ENCODE measurements around the gene GAS2L1.

Gene GAS2L1

DNA sequence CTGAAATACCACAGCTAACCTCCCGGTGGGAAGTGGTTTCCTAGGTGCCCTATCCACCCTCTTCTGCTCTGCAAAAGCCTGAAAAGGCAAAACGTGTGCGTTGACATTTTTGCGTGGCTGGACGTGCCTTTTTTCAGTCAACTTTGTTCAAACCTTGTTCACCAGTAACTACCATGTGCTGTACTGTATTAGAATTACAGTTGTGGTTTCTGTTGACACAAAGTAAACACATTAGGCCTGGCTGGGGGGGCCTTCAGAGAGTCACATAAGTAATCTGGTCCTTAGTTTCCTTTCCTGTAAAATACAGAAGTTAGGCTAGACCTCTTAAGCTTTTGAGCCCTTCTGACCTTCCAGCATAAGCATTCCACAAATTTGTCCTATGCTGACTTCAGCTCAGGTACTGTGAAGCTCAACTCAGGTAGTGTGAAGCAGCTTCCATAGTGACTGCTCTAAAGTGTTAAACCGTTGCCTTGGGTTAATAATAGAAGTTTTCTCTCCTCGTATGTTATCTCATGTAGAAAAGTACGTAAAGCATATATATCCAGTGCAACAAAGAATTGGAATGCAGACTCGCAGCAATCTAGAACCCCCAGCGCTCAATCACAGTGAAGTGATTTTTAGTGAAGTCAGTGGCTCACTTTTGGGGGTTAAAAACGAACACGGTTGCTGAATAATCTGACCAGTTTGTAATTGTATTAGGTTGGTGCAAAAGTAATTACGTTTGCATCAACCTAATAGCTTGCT lies 36.5 kb upstream of the GAS2L1 start:
- Histone ChIP-seq H2BK120ac (ENCODE audit: low read depth, low read length) (no peak overlapping the region), H2BK15ac (ENCODE audit: low read depth, poor library complexity, severe bottlenecking) (no peak overlapping the region), H3K4ac (ENCODE audit: low read depth in 1 of 2, low read length in 2 of 2) (no peak overlapping the region), H3K4me3 (ENCODE audit: insufficient read depth in 1 of 2, low read depth in 1 of 2, low read length in 2 of 2) (peak overlapping the region; percentile 75 to 95), H4K8ac (ENCODE audit: low read length) (no peak overlapping the region), H3K27me3 (ENCODE audit: control insufficient read depth in 1 of 2, insufficient read depth in 1 of 2, low read length in 2 of 2) (no peaks in the 10 kb centered on the region), H3K9me3 (ENCODE audit: control insufficient read depth, low read length) (no peaks in the 10 kb centered on the region), H2BK5ac (ENCODE audit: low read depth, low read length, poor library complexity, severe bottlenecking) (no peak overlapping the region), H4K91ac (ENCODE audit: low read length) (no peak overlapping the region), H3K18ac (ENCODE audit: low read depth in 1 of 2, low read length in 2 of 2) (no peak overlapping the region), H2BK12ac (ENCODE audit: low read length in 2 of 2) (no peak overlapping the region), H3K79me1 (replicated peaks; ENCODE audit: low read length, poor library complexity, severe bottlenecking) (peaks cover 12% of the 10 kb centered on the region), H3K23ac (ENCODE audit: low read length in 2 of 2) (no peak overlapping the region), H2AFZ (ENCODE audit: low read depth, low read length) (no peak overlapping the region), H3K36me3 (ENCODE audit: control insufficient read depth in 1 of 2, insufficient read depth in 2 of 2, low read depth in 1 of 2, low read length in 2 of 2) (peaks cover 17 to 63% of the 10 kb centered on the region in 2 experiments), H2AK5ac (ENCODE audit: low read length, severe bottlenecking) (no peak overlapping the region), H3K27ac (ENCODE audit: low read length, poor library complexity, severe bottlenecking) (peak overlapping the region; percentile 1), H3K4me1 (ENCODE audit: control insufficient read depth, insufficient read depth, low read depth, low read length) (peaks cover 15% of the 10 kb centered on the region), H3K4me2 (ENCODE audit: low read length, poor library complexity, severe bottlenecking) (peak overlapping the region; percentile 76), H3K9ac (ENCODE audit: low read length) (peak overlapping the region; percentile 97), H3K14ac (ENCODE audit: low read length in 2 of 2) (no peak overlapping the region)
- peak; percentile 49 for DNase-seq
- 37% methylated on average over 13 of the region's 13 CpGs for WGBS

DNA sequence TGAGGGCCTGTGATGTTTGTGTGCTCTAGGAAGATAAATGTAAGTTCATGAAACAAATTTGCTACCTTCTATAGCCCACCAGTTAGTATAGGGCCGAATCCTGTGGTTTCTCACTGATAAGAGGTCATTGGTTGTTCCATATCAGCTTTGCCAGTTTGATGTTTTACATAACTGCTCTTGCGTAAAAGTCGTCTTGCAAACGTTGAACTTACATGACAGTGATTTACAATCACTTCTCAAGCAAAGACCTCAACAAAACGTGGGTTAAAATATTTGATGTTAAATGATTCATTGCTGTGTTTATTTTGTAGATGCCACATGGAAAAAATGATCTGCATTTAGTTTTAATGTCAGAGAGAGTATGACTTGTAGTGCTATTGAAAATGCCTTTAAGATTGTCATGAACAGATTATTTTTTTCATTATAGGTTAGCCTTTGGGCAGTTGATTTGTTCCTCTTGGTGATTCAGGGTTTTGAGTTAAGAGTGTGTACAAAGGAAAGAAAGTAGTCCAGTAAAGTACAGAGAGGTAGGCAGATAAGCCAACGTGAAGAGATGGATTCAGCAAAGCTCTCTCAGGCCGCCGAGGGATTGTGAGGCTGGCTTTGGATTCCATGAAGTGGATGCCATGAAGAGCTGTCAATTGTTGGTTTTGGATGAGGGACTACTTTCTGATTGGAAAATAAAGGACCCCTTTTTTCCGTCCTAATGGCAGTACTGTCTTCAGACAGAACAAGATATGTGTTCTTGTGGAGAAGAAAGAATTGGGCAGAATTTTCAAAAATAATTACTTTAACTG lies 35.8 kb upstream of the GAS2L1 start:
- WGBS = 46% methylated on average over 5 of the region's 9 CpGs
- Histone ChIP-seq H3K36me3 (ENCODE audit: control insufficient read depth in 1 of 2, insufficient read depth in 2 of 2, low read depth in 1 of 2, low read length in 2 of 2) (peaks cover 10 to 63% of the 10 kb centered on the region in 2 experiments), H3K18ac (ENCODE audit: low read depth in 1 of 2, low read length in 2 of 2) (no peak overlapping the region), H3K27ac (ENCODE audit: low read length, poor library complexity, severe bottlenecking) (peak overlapping the region; percentile 1), H4K91ac (ENCODE audit: low read length) (no peak overlapping the region), H2AFZ (ENCODE audit: low read depth, low read length) (no peak overlapping the region), H3K9ac (ENCODE audit: low read length) (peak overlapping the region; percentile 97), H2BK12ac (ENCODE audit: low read length in 2 of 2) (no peak overlapping the region), H3K4me2 (ENCODE audit: low read length, poor library complexity, severe bottlenecking) (peak overlapping the region; percentile 76), H2AK5ac (ENCODE audit: low read length, severe bottlenecking) (no peak overlapping the region), H3K9me3 (ENCODE audit: control insufficient read depth, low read length) (no peaks in the 10 kb centered on the region), H3K27me3 (ENCODE audit: control insufficient read depth in 1 of 2, insufficient read depth in 1 of 2, low read length in 2 of 2) (no peaks in the 10 kb centered on the region), H3K14ac (ENCODE audit: low read length in 2 of 2) (no peak overlapping the region), H4K8ac (ENCODE audit: low read length) (no peak overlapping the region), H3K4me3 (ENCODE audit: insufficient read depth in 1 of 2, low read depth in 1 of 2, low read length in 2 of 2) (peak overlapping the region in 1 of 2 experiments; percentile 95), H3K4ac (ENCODE audit: low read depth in 1 of 2, low read length in 2 of 2) (no peak overlapping the region), H3K79me1 (replicated peaks; ENCODE audit: low read length, poor library complexity, severe bottlenecking) (peaks cover 5% of the 10 kb centered on the region), H2BK120ac (ENCODE audit: low read depth, low read length) (no peak overlapping the region), H3K23ac (ENCODE audit: low read length in 2 of 2) (no peak overlapping the region), H3K4me1 (ENCODE audit: control insufficient read depth, insufficient read depth, low read depth, low read length) (peaks cover 15% of the 10 kb centered on the region), H2BK15ac (ENCODE audit: low read depth, poor library complexity, severe bottlenecking) (no peak overlapping the region), H2BK5ac (ENCODE audit: low read depth, low read length, poor library complexity, severe bottlenecking) (no peak overlapping the region)
- DNase-seq = peak; percentile 35

DNA sequence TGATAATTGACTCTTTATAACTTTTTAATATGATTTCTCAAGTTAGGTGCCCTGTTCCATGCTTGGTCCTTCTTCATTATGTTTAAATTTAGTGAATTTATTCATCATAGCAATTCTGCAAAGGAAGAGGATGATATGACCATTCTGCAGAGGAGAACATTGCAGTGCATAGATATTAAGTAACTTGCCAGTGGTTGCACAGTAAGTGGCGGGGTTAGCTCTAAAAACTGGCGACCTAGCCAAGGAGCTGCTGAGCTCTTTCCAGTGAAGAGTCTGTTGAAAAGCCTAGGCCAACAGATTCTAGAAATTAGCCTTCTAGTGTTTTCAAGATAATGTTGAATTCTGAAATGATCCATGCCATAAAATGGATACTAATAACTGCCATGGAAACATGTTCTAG lies 33.8 kb upstream of the GAS2L1 start:
- Histone ChIP-seq H2AFZ (ENCODE audit: low read depth, low read length) (no peak overlapping the region), H2AK5ac (ENCODE audit: low read length, severe bottlenecking) (no peak overlapping the region), H2BK5ac (ENCODE audit: low read depth, low read length, poor library complexity, severe bottlenecking) (no peak overlapping the region), H3K27me3 (ENCODE audit: control insufficient read depth in 1 of 2, insufficient read depth in 1 of 2, low read length in 2 of 2) (no peaks in the 10 kb centered on the region), H2BK12ac (ENCODE audit: low read length in 2 of 2) (no peak overlapping the region), H3K4me2 (ENCODE audit: low read length, poor library complexity, severe bottlenecking) (no peak overlapping the region), H3K23ac (ENCODE audit: low read length in 2 of 2) (no peak overlapping the region), H3K9me3 (ENCODE audit: control insufficient read depth, low read length) (no peaks in the 10 kb centered on the region), H2BK120ac (ENCODE audit: low read depth, low read length) (no peak overlapping the region), H4K8ac (ENCODE audit: low read length) (no peak overlapping the region), H3K14ac (ENCODE audit: low read length in 2 of 2) (no peak overlapping the region), H3K4me3 (ENCODE audit: insufficient read depth in 1 of 2, low read depth in 1 of 2, low read length in 2 of 2) (no peak overlapping the region), H3K4me1 (ENCODE audit: control insufficient read depth, insufficient read depth, low read depth, low read length) (peaks cover 7% of the 10 kb centered on the region), H3K79me1 (replicated peaks; ENCODE audit: low read length, poor library complexity, severe bottlenecking) (no peaks in the 10 kb centered on the region), H3K27ac (ENCODE audit: low read length, poor library complexity, severe bottlenecking) (no peak overlapping the region), H2BK15ac (ENCODE audit: low read depth, poor library complexity, severe bottlenecking) (no peak overlapping the region), H4K91ac (ENCODE audit: low read length) (no peak overlapping the region), H3K36me3 (ENCODE audit: control insufficient read depth in 1 of 2, insufficient read depth in 2 of 2, low read depth in 1 of 2, low read length in 2 of 2) (peaks cover 11 to 80% of the 10 kb centered on the region in 2 experiments), H3K9ac (ENCODE audit: low read length) (no peak overlapping the region), H3K18ac (ENCODE audit: low read depth in 1 of 2, low read length in 2 of 2) (no peak overlapping the region), H3K4ac (ENCODE audit: low read depth in 1 of 2, low read length in 2 of 2) (no peak overlapping the region)
- DNase-seq = no peak
- WGBS = 100% methylated on average over 2 of the region's 2 CpGs

DNA sequence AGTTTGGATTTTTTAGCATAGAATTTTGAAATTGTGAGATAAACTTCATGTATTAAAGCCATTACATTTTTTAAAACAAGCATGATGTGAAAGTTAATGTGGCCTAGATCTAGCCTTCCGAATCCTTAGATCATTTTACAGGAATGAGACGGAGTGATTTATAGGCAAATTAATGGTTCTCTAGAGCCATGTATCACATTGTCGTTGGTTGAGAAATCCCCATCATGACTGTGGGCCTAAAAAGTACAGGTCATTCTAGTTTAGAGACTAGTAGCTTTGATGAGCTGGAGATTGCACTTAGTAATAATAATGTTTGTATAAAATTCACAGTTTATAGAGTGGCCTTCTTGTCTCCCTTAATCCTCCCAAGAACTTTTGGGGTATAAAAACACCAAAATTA lies 31.3 kb upstream of the GAS2L1 start:
- no peak overlapping the region for H2BK15ac ChIP-seq (ENCODE audit: low read depth, poor library complexity, severe bottlenecking)

More for the DNA sequence above, 31.3 kb upstream of the GAS2L1 start:
- DNase-seq = no peak
- Histone ChIP-seq H3K27me3 (ENCODE audit: control insufficient read depth in 1 of 2, insufficient read depth in 1 of 2, low read length in 2 of 2) (no peaks in the 10 kb centered on the region), H3K36me3 (ENCODE audit: control insufficient read depth in 1 of 2, insufficient read depth in 2 of 2, low read depth in 1 of 2, low read length in 2 of 2) (peaks cover 26 to 96% of the 10 kb centered on the region in 2 experiments), H2AFZ (ENCODE audit: low read depth, low read length) (no peak overlapping the region), H2BK120ac (ENCODE audit: low read depth, low read length) (no peak overlapping the region), H3K9me3 (ENCODE audit: control insufficient read depth, low read length) (no peaks in the 10 kb centered on the region), H3K4me1 (ENCODE audit: control insufficient read depth, insufficient read depth, low read depth, low read length) (peaks cover 7% of the 10 kb centered on the region), H3K4me2 (ENCODE audit: low read length, poor library complexity, severe bottlenecking) (no peak overlapping the region), H4K91ac (ENCODE audit: low read length) (no peak overlapping the region), H3K27ac (ENCODE audit: low read length, poor library complexity, severe bottlenecking) (peak overlapping the region; percentile 55), H3K14ac (ENCODE audit: low read length in 2 of 2) (no peak overlapping the region), H2AK5ac (ENCODE audit: low read length, severe bottlenecking) (no peak overlapping the region), H3K79me1 (replicated peaks; ENCODE audit: low read length, poor library complexity, severe bottlenecking) (no peaks in the 10 kb centered on the region), H2BK5ac (ENCODE audit: low read depth, low read length, poor library complexity, severe bottlenecking) (no peak overlapping the region), H3K23ac (ENCODE audit: low read length in 2 of 2) (no peak overlapping the region), H3K9ac (ENCODE audit: low read length) (peak overlapping the region; percentile 23), H4K8ac (ENCODE audit: low read length) (no peak overlapping the region), H3K18ac (ENCODE audit: low read depth in 1 of 2, low read length in 2 of 2) (no peak overlapping the region), H2BK12ac (ENCODE audit: low read length in 2 of 2) (no peak overlapping the region), H3K4ac (ENCODE audit: low read depth in 1 of 2, low read length in 2 of 2) (no peak overlapping the region), H3K4me3 (ENCODE audit: insufficient read depth in 1 of 2, low read depth in 1 of 2, low read length in 2 of 2) (no peak overlapping the region)
- 87% methylated on average over 3 of the region's 3 CpGs for WGBS
